IPS-15b (cell line): ENCODE measurements around the gene LILRB3.
"Not testable (repeated sequence)": the region's sequence is repeated elsewhere in the genome, so short reads cannot be mapped to it uniquely, and the experiment has no call there.

ENCODE experiments used
- H3K27me3 ChIP-seq: one replicate; pipeline ENCODE4 v1.6.1; 2013; ENCODE audit warnings: low read length; ENCODE audit not compliant: control insufficient read depth, insufficient read depth
- H3K36me3 ChIP-seq: one replicate; pipeline ENCODE4 v1.6.1; 2013; ENCODE audit warnings: low read length; ENCODE audit not compliant: control insufficient read depth, insufficient read depth
- H3K4me1 ChIP-seq: one replicate; pipeline ENCODE4 v1.6.1; 2013; ENCODE audit warnings: mild to moderate bottlenecking, low read length; ENCODE audit not compliant: control insufficient read depth, insufficient read depth
- H3K4me3 ChIP-seq: one replicate; pipeline ENCODE4 v1.5.1; 2013; ENCODE audit warnings: low read depth, low read length
- H3K9ac ChIP-seq: one replicate; pipeline ENCODE4 v1.6.1; 2013; ENCODE audit warnings: low read depth, mild to moderate bottlenecking, low read length
- H3K9me3 ChIP-seq: one replicate; pipeline ENCODE4 v1.6.1; 2013; ENCODE audit warnings: mild to moderate bottlenecking, low read length; ENCODE audit not compliant: control insufficient read depth, insufficient read depth

LILRB3 gene

GRCh38 chr19:54254195-54254906 lies 31.5 kb upstream of the LILRB3 start:
- no peak overlapping the region for H3K4me3 ChIP-seq
- no peaks in the 10 kb centered on the region for H3K36me3 ChIP-seq
- no peak overlapping the region for H3K9ac ChIP-seq
- H3K9me3 ChIP-seq, result no peaks in the 10 kb centered on the region
- H3K27me3 ChIP-seq, result no peaks in the 10 kb centered on the region
- peaks cover 2% of the 10 kb centered on the region for H3K4me1 ChIP-seq

- Histone ChIP-seq H3K4me1 (peaks cover 2% of the 10 kb centered on the region), H3K36me3 (no peaks in the 10 kb centered on the region), H3K9me3 (no peaks in the 10 kb centered on the region), H3K4me3 (no peak overlapping the region), H3K9ac (no peak overlapping the region), H3K27me3 (no peaks in the 10 kb centered on the region)
Observed at GRCh38 chr19:54253331-54254194, 30.8 kb upstream of the LILRB3 start.

GRCh38 chr19:54252845-54253244 lies 30.0 kb upstream of the LILRB3 start:
- H3K9me3 ChIP-seq, result no peaks in the 10 kb centered on the region
- H3K27me3 ChIP-seq, result no peaks in the 10 kb centered on the region
- H3K36me3 ChIP-seq, result no peaks in the 10 kb centered on the region
- H3K9ac ChIP-seq, result no peak overlapping the region
- no peak overlapping the region for H3K4me3 ChIP-seq
- H3K4me1 ChIP-seq, result peaks cover 2% of the 10 kb centered on the region

- Histone ChIP-seq H3K9me3 (no peaks in the 10 kb centered on the region), H3K36me3 (no peaks in the 10 kb centered on the region), H3K9ac (no peak overlapping the region), H3K27me3 (no peaks in the 10 kb centered on the region), H3K4me3 (no peak overlapping the region), H3K4me1 (peaks cover 2% of the 10 kb centered on the region)
Observed at GRCh38 chr19:54252243-54252642, 29.4 kb upstream of the LILRB3 start.

- Histone ChIP-seq H3K9me3 (no peaks in the 10 kb centered on the region), H3K9ac (no peak overlapping the region), H3K4me3 (no peak overlapping the region), H3K36me3 (no peaks in the 10 kb centered on the region), H3K27me3 (no peaks in the 10 kb centered on the region), H3K4me1 (no peaks in the 10 kb centered on the region)
Observed at GRCh38 chr19:54248016-54248601, 25.3 kb upstream of the LILRB3 start.

- no peaks in the 10 kb centered on the region for H3K27me3 ChIP-seq
- H3K4me3 ChIP-seq, result no peak overlapping the region
- H3K36me3 ChIP-seq, result no peaks in the 10 kb centered on the region
- no peaks in the 10 kb centered on the region for H3K9me3 ChIP-seq
- H3K4me1 ChIP-seq, result no peaks in the 10 kb centered on the region
- no peak overlapping the region for H3K9ac ChIP-seq
Observed at GRCh38 chr19:54247106-54247930, 24.5 kb upstream of the LILRB3 start.

GRCh38 chr19:54245936-54246335 lies 23.1 kb upstream of the LILRB3 start:
- Histone ChIP-seq H3K4me1 (no peaks in the 10 kb centered on the region), H3K4me3 (no peak overlapping the region), H3K27me3 (no peaks in the 10 kb centered on the region), H3K9ac (no peak overlapping the region), H3K36me3 (no peaks in the 10 kb centered on the region), H3K9me3 (no peaks in the 10 kb centered on the region)

GRCh38 chr19:54243809-54244208 lies 21.0 kb upstream of the LILRB3 start:
- not testable (repeated sequence) for H3K9me3 ChIP-seq, H3K27me3 ChIP-seq, H3K4me1 ChIP-seq, H3K36me3 ChIP-seq, H3K9ac ChIP-seq, H3K4me3 ChIP-seq

GRCh38 chr19:54242646-54243045 lies 19.8 kb upstream of the LILRB3 start, which contains the start of gene LILRA6:
TSS of gene LILRA6 (minus strand) at chr19:54242790.
- H3K36me3 ChIP-seq, H3K4me3 ChIP-seq, H3K27me3 ChIP-seq, H3K9me3 ChIP-seq, H3K4me1 ChIP-seq, H3K9ac ChIP-seq: not testable (repeated sequence)

GRCh38 chr19:54242234-54242633 lies 19.4 kb upstream of the LILRB3 start:
- H3K9ac ChIP-seq, result not testable (repeated sequence)

More at GRCh38 chr19:54242234-54242633, 19.4 kb upstream of the LILRB3 start:
- H3K27me3 ChIP-seq, H3K9me3 ChIP-seq, H3K36me3 ChIP-seq, H3K4me3 ChIP-seq, H3K4me1 ChIP-seq: not testable (repeated sequence)
